ENCODE measurements around the gene PRKCH.
"Not testable (repeated sequence)": the region's sequence is repeated elsewhere in the genome, so short reads cannot be mapped to it uniquely, and the experiment has no call there.

The PRKCH gene

DNA sequence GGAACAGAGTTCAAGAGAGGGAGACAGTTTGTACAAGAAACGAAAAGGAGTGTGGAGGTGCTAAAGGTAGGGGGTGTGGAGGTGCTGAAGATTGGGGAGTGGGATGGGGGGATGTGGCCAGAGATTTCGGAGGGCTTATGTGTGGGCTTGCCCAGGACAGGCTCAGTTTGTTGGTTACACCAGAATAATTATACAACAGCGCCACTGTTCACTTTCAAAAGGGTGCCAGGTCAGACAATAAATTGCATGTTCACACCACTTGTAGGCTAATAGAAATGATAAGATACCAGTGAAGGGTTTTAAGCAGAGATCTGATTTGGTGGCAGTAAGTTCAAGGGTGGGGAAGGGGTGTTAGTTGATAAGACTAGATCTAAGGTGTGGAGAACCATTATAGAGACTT, 75.3 kb downstream of the PRKCH start:
- no peak for DNase-seq

DNA sequence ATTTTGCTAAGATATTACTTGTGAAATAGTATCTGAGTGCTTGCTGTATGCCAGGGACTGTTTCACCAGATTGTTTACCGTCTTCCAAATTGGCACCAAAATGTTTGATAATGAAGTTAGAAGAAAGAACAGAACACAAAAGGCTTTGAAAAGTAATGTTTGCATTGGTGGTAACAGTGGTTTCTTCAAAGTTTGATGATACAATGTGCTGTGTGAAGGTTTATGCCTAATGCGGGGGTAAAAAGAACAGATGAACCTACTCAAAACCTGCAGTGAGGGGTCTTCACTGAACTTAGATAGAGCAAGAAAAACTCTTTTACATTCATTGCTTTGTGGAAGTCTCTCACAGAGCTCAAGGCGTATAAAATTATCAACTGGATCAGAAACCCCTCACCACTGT, 76.2 kb downstream of the PRKCH start:
- DNase-seq = no peak

- no peak for DNase-seq
These were observed 76.8 kb downstream of the PRKCH start for GRCh38 chr14:61398221-61398620.

- no peak for DNase-seq
These were observed 78.0 kb downstream of the PRKCH start for GRCh38 chr14:61399365-61399764.

DNA sequence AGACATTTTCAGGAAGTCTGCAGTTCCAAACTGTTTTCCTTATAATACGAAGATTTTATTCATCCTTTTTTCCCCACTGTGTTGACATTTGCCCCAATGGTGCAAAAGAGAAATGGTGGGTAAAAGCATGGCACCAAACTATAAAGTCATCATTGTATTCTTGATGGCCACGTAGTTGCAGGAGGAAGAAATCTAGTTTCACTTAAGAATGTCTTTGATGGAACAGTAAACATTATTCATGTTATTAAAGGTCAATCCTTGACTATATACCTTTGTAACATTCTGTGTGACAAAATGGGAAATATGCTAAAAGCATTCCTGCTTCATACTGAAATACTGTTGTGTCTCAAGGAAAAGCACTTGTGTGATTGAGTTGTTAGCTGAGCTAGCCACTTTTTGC, 80.1 kb downstream of the PRKCH start:
- DNase-seq = no peak

DNA sequence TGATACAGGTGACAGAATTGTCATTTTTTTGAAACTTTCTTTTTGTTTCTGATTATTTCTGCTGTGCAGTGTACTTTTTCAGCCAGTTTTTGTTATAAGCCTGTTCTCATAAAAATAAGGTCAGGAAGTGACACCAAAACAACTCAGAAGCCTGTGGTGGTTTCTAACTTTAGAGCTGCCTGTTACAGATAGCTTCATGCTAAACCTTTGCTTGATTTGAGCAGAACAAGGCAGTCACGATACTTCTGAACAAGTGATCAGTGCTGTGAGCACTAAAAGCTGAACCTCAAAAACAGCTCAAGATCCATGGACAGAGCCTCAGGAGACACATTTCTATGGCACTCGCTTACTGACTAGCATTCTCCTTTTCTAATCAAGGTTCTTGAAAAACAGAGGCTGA, 82.0 kb downstream of the PRKCH start:
- no peak for DNase-seq

DNA sequence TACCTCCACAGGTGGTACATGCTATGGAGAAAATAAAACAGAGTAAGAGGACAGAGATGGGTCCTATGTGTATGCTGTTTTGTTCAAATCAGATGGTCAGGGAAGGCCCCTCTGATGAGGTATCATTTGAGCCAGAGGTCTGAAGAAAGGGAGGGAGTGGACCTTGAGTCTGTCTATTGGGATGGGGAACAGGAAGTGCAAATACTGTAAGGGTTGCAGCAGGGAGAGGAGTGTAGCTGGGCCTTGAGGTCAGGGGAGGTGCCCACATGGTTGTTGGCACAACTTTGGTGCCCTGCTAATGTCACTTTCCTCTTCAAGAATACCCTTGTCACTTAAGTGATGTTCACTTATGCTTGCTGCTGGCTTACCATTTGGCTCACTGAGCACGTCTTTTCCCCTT, 83.3 kb downstream of the PRKCH start:
- no peak for DNase-seq

- no peak for DNase-seq
These were observed 84.8 kb downstream of the PRKCH start for GRCh38 chr14:61406198-61406597.

GRCh38 chr14:61406675-61407074, 85.3 kb downstream of the PRKCH start:
- no peak for DNase-seq

GRCh38 chr14:61408498-61408897, 87.1 kb downstream of the PRKCH start:
- DNase-seq = no peak

DNA sequence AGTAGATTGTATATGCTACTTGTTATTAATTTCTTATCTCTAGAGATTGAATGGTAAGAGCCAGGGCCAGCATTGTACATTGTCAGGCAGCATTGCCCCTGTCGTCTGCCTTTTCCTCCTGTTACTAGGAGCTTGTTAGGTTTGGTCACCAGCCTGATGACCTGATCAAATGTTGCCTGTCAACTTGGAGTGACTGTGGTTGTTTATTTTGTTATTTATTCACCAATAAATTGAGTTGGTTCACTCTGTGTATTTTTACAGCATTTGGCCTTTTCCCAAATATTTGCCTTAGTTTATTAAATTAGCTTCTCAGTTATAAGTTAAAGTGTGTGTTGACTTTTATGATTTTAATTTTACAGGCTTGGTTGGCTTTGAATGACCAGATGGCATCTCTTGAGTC, 88.4 kb downstream of the PRKCH start:
- DNase-seq = no peak

DNA sequence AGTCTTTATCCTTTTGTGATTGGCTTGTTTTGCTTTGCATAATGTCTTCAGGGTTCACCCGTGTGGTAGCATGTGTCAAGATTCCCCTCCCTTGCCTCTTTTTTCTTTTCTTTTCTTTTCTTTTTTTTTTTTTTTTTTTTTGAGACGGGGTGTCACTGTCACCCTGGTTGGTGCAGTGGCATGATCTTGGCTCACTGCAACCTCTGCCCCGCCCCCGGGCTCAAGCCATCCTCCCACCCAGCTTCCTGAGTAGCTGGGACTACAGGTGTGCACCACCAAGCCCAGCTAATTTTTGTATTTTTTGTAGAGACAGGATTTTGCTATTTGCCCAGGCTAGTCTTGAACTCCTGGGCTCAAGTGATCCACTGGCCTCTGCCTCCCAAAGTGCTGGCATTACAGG, 94.6 kb downstream of the PRKCH start:
- not testable (repeated sequence) for DNase-seq

DNA sequence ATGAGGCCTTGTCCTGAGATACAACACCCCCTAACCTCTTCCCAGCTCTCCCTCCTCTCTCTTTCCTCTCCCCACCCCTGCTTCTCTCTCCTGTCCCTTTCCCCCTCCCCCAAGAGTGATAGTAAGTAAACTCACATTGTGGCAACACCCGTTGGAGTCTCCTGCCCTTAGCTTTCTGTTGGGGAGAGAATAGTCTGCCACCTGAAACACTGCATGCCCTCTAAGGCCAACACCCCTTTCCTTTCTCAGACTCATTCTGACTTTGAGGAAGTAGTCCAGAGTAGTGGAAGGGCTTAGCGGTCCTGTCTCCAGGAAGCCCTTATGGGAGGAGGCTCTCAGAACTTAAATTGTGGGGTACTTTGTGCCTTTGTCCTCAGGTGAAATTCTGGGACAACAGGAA, 95.2 kb downstream of the PRKCH start:
- DNase-seq = no peak

GRCh38 chr14:61417141-61417540, 95.8 kb downstream of the PRKCH start:
- no peak for DNase-seq

- no peak for DNase-seq
These were observed 96.6 kb downstream of the PRKCH start for GRCh38 chr14:61417883-61418455.

DNA sequence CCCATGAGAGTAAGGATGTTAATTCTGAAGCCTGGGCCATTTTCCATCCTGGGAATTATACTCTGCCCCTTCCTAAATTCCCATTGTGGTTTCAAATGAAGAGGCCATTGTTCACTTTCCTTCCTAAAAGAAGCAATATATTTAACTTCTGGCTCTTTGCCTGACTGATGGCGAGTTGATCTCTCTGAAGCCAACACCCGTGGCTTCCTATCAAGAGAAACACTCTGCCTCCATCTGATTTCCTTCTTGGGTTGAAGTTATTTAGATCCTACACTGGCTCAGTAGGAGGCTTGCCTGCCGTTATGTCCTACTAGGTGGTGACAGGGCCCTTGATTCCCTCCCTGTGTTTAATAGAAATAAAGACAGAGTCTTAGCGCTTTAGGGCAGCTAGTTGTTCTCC, 97.4 kb downstream of the PRKCH start:
- no peak for DNase-seq

DNA sequence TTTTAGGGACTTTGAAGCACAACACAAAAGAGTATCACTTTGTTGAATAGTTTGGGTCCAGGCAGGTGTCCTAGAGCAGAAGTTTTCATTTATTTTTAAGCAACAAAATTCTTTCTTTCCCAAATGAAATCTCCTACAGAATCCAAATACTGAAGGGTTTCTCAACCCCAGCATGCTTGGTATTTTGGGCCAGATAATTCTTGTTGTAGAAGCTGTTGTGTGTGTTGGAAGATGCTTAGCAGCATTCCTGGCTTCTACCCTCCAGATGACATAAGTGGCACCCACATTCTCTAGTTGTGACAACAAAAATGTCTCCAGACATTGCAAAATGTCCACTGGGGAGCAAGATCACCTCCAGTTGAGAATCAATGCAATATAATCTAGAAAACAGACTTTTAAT, 97.8 kb downstream of the PRKCH start:
- DNase-seq = no peak

GRCh38 chr14:61420326-61420725, 98.9 kb downstream of the PRKCH start:
- DNase-seq = no peak

DNA sequence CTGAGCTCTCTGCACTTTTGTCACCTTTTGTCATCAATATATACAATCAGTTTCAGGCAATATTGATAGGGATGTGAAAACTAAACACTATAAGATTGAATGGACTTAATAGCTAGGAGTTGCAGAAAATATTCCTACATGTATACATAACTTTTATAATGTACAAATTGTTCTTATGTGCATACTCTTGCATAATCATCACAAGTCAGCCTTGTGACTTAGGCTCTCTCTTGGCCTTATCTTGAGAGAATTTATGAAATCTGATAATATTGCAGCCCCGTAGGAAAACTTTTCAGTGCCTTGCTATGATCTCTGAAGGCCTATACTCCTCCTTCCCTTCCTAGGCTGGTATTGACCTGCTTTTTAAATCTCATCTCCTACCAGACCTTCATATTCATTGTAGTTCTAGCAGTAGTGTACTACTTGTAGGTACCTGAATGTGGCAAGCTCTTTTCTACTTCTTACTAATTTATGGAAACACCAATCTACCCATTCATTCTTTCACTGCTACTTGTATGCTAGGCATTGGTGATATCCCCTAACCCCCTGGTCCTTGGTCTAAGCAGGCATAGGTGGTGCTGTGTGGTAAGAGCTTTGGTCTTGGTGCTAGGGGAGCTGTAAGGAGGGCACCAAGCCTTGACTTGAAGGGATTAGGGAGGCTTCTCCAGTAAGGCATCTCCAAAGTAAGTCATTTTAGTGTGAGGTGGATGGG, 100.0 kb downstream of the PRKCH start:
- DNase-seq = no peak

GRCh38 chr14:61426048-61426447, 104.7 kb downstream of the PRKCH start:
- no peak for DNase-seq

DNA sequence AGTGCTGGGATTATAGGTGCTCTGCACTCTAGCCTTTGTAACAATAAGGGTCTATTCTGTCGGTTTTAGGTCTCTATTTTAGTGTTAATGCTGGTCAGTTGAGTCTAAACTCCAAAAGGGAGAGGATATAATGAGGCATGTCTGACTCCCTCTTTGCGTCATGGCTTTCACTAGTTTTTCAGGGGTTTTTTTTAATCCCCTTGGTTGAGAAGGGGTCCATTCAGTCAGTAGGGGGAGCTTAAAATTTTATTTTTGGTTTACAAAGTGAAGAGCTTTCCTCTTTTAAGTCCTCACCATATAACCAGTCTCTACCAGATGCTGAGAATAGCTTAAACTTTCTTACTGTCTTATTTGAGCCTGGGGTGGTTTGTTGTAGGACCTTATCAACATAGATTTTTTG, 106.9 kb downstream of the PRKCH start:
- DNase-seq = no peak

DNA sequence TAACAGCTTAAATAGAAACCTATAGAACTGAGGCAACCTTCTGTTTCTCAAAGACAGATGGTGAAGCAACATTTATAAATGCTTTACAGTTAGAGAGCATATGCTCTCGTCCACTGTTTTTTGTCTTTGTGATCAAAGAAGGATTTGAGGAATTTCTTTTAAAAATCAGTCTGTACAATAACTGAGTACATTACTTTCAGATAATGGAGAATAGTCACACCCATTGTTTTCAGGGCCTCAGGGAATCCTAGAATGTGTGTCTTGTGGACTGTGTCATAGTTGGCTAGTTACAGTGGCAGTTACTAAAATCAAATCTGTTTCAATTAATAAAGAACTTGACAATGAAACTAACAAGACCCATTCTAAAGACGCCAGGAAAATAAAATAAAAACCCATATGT, 107.9 kb downstream of the PRKCH start:
- DNase-seq = no peak

- DNase-seq = no peak
These were observed 108.8 kb downstream of the PRKCH start for GRCh38 chr14:61430066-61430757.

DNA sequence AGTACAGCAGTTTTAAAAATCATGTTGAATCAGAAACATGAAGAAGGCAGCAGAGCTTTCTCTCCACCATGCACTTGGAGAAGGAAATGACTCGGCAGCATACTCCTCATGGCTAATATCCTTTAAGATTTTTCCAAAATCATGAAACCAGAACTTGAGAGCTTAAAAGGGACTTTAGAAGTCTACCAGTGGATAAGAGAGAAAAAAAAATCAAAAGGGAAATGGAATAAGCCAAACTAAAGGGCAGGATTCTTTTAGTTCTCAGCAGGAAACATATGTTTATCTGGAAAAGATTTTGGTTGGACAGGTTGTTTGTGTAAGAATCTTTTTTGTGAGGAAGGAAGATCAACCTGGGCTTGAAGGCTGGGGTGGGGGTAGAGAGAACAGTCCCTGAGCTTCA, 111.8 kb downstream of the PRKCH start:
- no peak for DNase-seq

- no peak for DNase-seq
These were observed 112.4 kb downstream of the PRKCH start for GRCh38 chr14:61433828-61434227.

All from activated T-cell treated with anti-CD3 and anti-CD28 coated beads, Interleukin-2, amount 50 U/mL, for 1 hour (primary cell).